WI38 (cell line): ENCODE measurements around the gene BTBD9.

Experiments
- H3K4me3 ChIP-seq: 2 replicates; pipeline ENCODE4 v1.5.1; 2011; ENCODE audit warnings: low read depth, mild to moderate bottlenecking, control low read depth, low read length
- TF ChIP-seq, protein P1 (sequence below): IDR thresholded peaks from 2 replicates; pipeline ENCODE4 v1.5.1; 2012; ENCODE audit warnings: low read depth, mild to moderate bottlenecking, control low read depth, low read length

The BTBD9 gene

DNA sequence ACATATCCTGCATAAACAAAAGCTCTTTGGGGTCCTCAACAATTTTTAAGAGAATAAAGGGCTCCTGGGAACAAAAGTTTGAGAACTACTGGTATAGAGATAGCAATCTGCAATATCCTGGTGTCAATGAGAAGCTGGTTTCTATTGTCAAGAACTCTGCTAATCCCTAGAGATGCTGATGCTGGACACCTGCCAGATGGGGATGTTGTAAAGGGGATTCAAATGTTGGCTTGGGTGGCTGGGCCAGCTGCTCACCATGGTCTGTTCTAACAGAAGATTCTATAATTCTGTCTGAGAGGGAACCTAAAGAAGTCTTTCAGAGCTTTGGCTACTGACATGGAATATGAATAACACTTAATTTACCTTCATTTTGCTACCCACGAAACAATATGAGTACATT is 137.8 kb downstream of the BTBD9 start:
- TF ChIP-seq, protein P1, sequence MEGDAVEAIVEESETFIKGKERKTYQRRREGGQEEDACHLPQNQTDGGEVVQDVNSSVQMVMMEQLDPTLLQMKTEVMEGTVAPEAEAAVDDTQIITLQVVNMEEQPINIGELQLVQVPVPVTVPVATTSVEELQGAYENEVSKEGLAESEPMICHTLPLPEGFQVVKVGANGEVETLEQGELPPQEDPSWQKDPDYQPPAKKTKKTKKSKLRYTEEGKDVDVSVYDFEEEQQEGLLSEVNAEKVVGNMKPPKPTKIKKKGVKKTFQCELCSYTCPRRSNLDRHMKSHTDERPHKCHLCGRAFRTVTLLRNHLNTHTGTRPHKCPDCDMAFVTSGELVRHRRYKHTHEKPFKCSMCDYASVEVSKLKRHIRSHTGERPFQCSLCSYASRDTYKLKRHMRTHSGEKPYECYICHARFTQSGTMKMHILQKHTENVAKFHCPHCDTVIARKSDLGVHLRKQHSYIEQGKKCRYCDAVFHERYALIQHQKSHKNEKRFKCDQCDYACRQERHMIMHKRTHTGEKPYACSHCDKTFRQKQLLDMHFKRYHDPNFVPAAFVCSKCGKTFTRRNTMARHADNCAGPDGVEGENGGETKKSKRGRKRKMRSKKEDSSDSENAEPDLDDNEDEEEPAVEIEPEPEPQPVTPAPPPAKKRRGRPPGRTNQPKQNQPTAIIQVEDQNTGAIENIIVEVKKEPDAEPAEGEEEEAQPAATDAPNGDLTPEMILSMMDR: no peak
- H3K4me3 ChIP-seq: no peak overlapping the region

- no peak overlapping the region for H3K4me3 ChIP-seq
- TF ChIP-seq, protein P1: no peak
Measured at GRCh38 chr6:38499529-38500096, 140.1 kb downstream of the BTBD9 start.

- TF ChIP-seq, protein P1: no peak
- no peak overlapping the region for H3K4me3 ChIP-seq
Measured at GRCh38 chr6:38498805-38499445, 140.8 kb downstream of the BTBD9 start.

- TF ChIP-seq, protein P1: no peak
- H3K4me3 ChIP-seq: no peak overlapping the region
Measured at GRCh38 chr6:38498085-38498484, 141.6 kb downstream of the BTBD9 start.

- TF ChIP-seq, protein P1: no peak
- H3K4me3 ChIP-seq: no peak overlapping the region
Measured at GRCh38 chr6:38497546-38497945, 142.2 kb downstream of the BTBD9 start.

- TF ChIP-seq, protein P1: no peak
- H3K4me3 ChIP-seq: no peak overlapping the region
Measured at GRCh38 chr6:38495922-38496635, 143.7 kb downstream of the BTBD9 start.

DNA sequence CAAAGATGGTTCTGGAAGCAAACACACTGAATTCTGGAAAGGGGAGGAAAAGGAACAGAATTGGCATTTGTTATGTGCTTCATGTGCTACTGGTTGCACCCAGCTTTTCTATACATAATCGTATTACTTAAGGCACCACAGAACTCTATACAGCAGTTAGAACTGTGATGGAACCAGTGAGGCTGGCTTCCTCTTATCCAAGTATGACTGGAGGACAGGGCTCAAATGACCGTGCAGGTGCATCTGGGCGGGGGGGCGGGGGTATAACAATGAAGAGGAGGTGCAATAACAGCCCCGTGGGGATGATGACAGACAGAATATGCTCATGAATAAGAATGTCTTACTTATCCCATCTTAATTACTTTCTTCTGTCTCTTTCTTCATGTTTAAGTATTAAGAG is 144.2 kb downstream of the BTBD9 start:
- no peak overlapping the region for H3K4me3 ChIP-seq
- TF ChIP-seq, protein P1: no peak
